ENCODE results near the gene RDH13. TPM values are rescaled to one million over a fixed set of nuclear protein-coding genes. Genes with fewer than 3 reads are reported as not detected.
"Not testable (repeated sequence)": the region's sequence is repeated elsewhere in the genome, so short reads cannot be mapped to it uniquely, and the experiment has no call there.

The RDH13 gene
- total RNA-seq, 1 experiment from 2014 or later, result 43.3 TPM

DNA sequence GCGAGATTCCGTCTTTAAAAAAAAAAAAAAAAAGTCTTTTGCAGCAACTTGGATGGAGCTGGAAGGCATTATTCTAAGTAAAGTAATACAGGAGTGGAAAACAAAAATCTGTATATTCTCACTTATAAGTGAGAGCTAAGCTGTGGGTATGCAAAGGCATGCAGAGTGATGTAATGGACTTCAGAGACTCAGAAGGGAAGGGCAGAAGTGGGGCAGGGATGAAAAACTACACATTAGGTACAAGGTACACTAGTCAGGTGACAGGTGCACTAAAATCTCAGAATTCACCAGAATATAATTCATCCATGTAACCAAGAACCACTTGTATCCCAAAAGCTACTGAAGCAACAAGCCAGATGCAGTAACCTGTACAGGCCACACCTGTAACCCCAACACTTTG is 26.9 kb downstream of the RDH13 start:
- H3K27ac Mint-ChIP-seq (ENCODE audit: unreplicated experiment), result no peak overlapping the region
- ChIA-PET CTCF (no interaction called here), POLR2A (no interaction called here)
- no peaks in the 10 kb centered on the region for H3K27me3 ChIP-seq (replicated peaks; ENCODE audit: control insufficient read depth, insufficient read depth, low read length)
- H3K4me3 Mint-ChIP-seq (ENCODE audit: unreplicated experiment), result no peak overlapping the region
- H3K36me3 ChIP-seq (ENCODE audit: control insufficient read depth, insufficient read depth, low read length), result no peaks in the 10 kb centered on the region
- intact Hi-C loops (cut with micrococcal nuclease; ENCODE audit: unreplicated experiment), result no loop called here
- DNase-seq, result no peak
- BruUV-seq (replicated peaks), result no TSS peak
- no peaks in the 10 kb centered on the region for H3K4me1 ChIP-seq
- H3K36me3 Mint-ChIP-seq (ENCODE audit: insufficient read depth, unreplicated experiment), result peaks cover 24% of the 10 kb centered on the region
- H3K4me3 ChIP-seq (ENCODE audit: low read depth, low read length), result no peak overlapping the region
- H3K9me3 Mint-ChIP-seq (ENCODE audit: unreplicated experiment), result no peaks in the 10 kb centered on the region
- no peaks in the 10 kb centered on the region for H3K4me1 Mint-ChIP-seq (ENCODE audit: low read depth, unreplicated experiment)
- H3K27me3 Mint-ChIP-seq (ENCODE audit: insufficient read depth, unreplicated experiment), result no peaks in the 10 kb centered on the region
- TF ChIP-seq, protein P1, sequence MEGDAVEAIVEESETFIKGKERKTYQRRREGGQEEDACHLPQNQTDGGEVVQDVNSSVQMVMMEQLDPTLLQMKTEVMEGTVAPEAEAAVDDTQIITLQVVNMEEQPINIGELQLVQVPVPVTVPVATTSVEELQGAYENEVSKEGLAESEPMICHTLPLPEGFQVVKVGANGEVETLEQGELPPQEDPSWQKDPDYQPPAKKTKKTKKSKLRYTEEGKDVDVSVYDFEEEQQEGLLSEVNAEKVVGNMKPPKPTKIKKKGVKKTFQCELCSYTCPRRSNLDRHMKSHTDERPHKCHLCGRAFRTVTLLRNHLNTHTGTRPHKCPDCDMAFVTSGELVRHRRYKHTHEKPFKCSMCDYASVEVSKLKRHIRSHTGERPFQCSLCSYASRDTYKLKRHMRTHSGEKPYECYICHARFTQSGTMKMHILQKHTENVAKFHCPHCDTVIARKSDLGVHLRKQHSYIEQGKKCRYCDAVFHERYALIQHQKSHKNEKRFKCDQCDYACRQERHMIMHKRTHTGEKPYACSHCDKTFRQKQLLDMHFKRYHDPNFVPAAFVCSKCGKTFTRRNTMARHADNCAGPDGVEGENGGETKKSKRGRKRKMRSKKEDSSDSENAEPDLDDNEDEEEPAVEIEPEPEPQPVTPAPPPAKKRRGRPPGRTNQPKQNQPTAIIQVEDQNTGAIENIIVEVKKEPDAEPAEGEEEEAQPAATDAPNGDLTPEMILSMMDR (IDR thresholded peaks at IDR 0.05; ENCODE audit: insufficient read depth in 1 of 2, low read depth in 1 of 2, low read length in 1 of 2, severe bottlenecking in 1 of 2, unreplicated experiment in 1 of 2), result no peak
- H3K9me3 ChIP-seq, result no peaks in the 10 kb centered on the region; the same call in 1 of the 2 replicates

DNA sequence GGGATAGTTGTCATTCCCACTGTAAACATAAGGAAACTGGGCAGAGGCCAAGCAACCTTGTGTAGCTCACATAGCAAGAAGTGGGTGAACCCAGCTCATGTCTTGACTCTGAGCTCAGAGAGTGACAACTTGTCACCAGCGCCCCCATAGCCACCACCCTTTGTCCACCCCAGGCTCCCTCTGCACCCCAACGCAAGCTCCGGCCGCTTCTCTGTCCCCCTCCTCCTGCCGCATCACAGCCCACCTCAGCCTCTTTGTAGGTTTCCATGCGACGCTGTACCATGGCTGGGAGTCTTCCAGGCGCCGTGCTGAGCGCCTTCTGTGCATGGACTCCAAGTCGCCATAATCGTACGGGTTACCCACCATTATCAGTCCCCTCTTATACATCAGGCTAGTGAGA is 28.2 kb downstream of the RDH13 start:
- Mint-ChIP-seq H3K27me3 (ENCODE audit: insufficient read depth, unreplicated experiment) (no peaks in the 10 kb centered on the region), H3K4me3 (ENCODE audit: unreplicated experiment) (no peak overlapping the region)
- CTCF ChIA-PET, result no interaction called here

DNA sequence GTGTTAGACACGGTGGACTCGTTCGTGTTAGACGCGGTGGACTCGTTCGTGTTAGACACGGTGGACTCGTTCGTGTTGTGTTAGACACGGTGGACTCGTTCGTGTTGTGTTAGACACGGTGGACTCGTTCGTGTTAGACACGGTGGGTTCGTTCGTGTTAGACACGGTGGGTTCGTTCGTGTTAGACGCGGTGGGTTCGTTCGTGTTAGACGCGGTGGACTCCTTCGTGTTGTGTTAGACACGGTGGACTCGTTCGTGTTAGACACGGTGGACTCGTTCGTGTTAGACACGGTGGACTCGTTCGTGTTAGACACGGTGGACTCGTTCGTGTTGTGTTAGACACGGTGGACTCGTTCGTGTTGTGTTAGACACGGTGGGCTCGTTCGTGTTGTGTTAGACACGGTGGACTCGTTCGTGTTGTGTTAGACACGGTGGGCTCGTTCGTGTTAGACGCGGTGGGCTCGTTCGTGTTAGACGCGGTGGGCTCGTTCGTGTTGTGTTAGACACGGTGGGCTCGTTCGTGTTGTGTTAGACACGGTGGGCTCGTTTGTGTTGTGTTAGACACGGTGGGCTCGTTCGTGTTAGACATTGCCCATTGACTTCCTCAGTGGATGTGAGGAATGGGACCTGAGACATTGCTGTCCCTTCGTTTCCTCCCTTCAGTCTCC is 29.8 kb downstream of the RDH13 start:
- DNase-seq; POLR2A ChIA-PET; H3K27me3 Mint-ChIP-seq (ENCODE audit: insufficient read depth, unreplicated experiment); H3K4me3 Mint-ChIP-seq (ENCODE audit: unreplicated experiment); BruUV-seq (replicated peaks); H3K36me3 ChIP-seq (ENCODE audit: control insufficient read depth, insufficient read depth, low read length); H3K9me3 Mint-ChIP-seq (ENCODE audit: unreplicated experiment); H3K9me3 ChIP-seq; H3K4me3 ChIP-seq (ENCODE audit: low read depth, low read length); intact Hi-C loops (cut with micrococcal nuclease; ENCODE audit: unreplicated experiment); H3K27me3 ChIP-seq (replicated peaks; ENCODE audit: control insufficient read depth, insufficient read depth, low read length); H3K27ac Mint-ChIP-seq (ENCODE audit: unreplicated experiment); H3K4me1 ChIP-seq; H3K4me1 Mint-ChIP-seq (ENCODE audit: low read depth, unreplicated experiment); CTCF ChIA-PET: not testable (repeated sequence)
- H3K36me3 Mint-ChIP-seq (ENCODE audit: insufficient read depth, unreplicated experiment), result peaks cover 12% of the 10 kb centered on the region

More for the DNA sequence above, 28.2 kb downstream of the RDH13 start:
- POLR2A ChIA-PET, result no interaction called here
- H3K4me1 Mint-ChIP-seq (ENCODE audit: low read depth, unreplicated experiment), result no peaks in the 10 kb centered on the region
- H3K36me3 Mint-ChIP-seq (ENCODE audit: insufficient read depth, unreplicated experiment), result peaks cover 19% of the 10 kb centered on the region
- DNase-seq, result no peak
- Histone ChIP-seq H3K27me3 (replicated peaks; ENCODE audit: control insufficient read depth, insufficient read depth, low read length) (no peaks in the 10 kb centered on the region), H3K36me3 (ENCODE audit: control insufficient read depth, insufficient read depth, low read length) (no peaks in the 10 kb centered on the region), H3K4me3 (ENCODE audit: low read depth, low read length) (no peak overlapping the region), H3K9me3 (no peaks in the 10 kb centered on the region; the same call in 1 of the 2 replicates), H3K4me1 (no peaks in the 10 kb centered on the region)
- no peak overlapping the region for H3K27ac Mint-ChIP-seq (ENCODE audit: unreplicated experiment)
- no peaks in the 10 kb centered on the region for H3K9me3 Mint-ChIP-seq (ENCODE audit: unreplicated experiment)
- intact Hi-C loops (cut with micrococcal nuclease; ENCODE audit: unreplicated experiment), result no loop called here
- BruUV-seq (replicated peaks), result no TSS peak
- TF ChIP-seq, protein P1 (IDR thresholded peaks at IDR 0.05; ENCODE audit: insufficient read depth in 1 of 2, low read depth in 1 of 2, low read length in 1 of 2, severe bottlenecking in 1 of 2, unreplicated experiment in 1 of 2), result no peak

Measured in Caco-2 (cell line).